NCI-H2227 (cell line): ENCODE results near the gene SMIM24.
"Not testable (repeated sequence)": the region's sequence is repeated elsewhere in the genome, so short reads cannot be mapped to it uniquely, and the experiment has no call there.

Source experiments
- DNase-seq: peaks from one replicate; lab custom pipeline; 2025; ENCODE audit not compliant: unreplicated experiment; lab: John Stamatoyannopoulos, UW

Gene SMIM24

GRCh38 chr19:3480383-3481091 lies at the start of gene SMIM24:
TSS of gene SMIM24 (minus strand) at chr19:3480525. CDS start at chr19:3480463, 62 bp downstream.
- DNase-seq = no peak

- not testable (repeated sequence) for DNase-seq
Measured at GRCh38 chr19:3529299-3529698, 49.0 kb upstream of the SMIM24 start.

DNA sequence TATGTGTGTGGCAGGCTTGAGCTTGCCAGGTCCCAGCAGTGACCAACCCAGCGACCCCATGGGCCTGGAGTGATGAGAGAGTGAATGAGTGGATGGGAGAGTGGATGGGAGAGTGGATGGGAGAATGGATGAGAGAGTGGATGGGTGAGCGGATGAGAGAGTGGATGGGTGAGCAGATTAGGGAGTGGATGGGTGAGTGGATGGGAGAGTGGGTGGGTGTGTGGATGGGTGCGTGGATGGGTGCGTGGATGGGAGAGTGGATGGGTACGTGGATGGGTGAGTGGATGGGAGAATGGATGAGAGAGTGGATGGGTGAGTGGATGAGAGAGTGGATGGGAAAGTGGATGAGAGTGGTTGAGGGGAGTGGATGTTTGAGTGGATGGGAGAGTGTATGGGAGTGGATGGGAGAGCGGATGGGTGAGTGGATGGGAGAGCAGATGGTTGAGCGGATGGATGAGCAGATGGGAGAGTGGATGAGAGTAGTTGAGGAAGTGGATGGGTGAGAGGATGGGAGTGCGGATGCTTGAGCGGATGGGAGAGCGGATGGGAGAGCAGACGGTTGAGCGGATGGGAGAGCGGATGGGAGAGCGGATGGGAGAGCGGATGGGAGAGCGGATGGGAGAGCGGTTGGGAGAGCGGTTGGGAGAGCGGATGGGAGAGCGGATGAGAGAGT lies 48.4 kb upstream of the SMIM24 start:
- no peak for DNase-seq

- no peak for DNase-seq
Measured at GRCh38 chr19:3528080-3528479, 47.8 kb upstream of the SMIM24 start.

DNA sequence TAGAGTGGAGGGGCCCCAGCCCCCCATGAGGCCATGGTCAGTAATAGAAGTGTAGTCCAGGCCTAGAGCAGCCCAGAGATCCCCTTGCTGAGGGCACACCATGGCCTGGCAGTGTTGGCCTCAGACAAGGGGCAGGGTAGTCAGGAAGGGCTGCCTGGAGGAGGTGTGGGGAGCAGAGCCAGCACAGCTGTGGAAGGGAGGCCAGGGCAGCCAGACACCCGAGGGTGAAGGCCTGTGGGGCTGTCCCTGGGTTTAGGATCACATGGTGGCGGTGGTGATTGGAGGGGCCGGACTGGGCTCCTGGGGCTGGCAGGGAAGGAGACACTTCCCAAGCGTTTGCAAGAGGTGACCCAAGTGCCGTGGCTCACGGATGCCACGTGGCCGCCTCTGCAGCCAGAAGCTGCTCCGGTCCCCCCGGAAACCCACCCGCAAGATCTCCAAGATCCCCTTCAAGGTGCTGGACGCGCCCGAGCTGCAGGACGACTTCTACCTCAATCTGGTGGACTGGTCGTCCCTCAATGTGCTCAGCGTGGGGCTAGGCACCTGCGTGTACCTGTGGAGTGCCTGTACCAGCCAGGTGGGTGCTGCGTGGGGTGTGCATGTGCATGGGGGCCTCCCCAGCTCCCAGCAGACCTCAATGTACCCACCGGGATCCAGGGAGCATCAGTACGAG lies 47.0 kb upstream of the SMIM24 start:
- no peak for DNase-seq

- DNase-seq = no peak
Measured at GRCh38 chr19:3526507-3527237, 46.3 kb upstream of the SMIM24 start.

DNA sequence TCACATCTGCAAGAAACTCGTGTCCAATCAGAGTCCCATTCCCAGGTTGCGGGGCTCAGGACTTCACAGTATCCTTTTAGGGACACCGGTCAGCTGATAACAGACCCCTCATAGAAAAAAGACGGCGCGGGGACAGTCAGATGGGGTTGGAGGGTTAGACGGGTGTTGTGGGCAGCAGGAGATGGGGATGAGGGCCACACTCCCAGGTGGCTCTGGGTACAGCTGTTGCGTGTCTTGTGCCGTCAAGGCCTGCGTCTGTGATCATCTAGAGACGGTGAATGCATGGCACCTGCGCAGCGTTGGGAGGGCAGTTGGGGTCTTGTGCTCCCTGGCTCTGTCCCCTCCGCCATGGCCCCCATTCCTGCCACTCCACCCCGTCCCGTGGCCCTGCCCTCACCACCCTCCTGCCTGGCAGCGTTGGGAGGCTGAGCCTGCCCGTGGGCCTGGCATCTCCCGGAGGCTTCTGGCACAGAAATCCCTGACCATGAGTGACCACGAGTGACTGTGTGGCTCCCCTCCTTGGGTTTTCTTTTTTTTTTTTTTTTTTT lies 44.7 kb upstream of the SMIM24 start:
- DNase-seq = no peak

DNA sequence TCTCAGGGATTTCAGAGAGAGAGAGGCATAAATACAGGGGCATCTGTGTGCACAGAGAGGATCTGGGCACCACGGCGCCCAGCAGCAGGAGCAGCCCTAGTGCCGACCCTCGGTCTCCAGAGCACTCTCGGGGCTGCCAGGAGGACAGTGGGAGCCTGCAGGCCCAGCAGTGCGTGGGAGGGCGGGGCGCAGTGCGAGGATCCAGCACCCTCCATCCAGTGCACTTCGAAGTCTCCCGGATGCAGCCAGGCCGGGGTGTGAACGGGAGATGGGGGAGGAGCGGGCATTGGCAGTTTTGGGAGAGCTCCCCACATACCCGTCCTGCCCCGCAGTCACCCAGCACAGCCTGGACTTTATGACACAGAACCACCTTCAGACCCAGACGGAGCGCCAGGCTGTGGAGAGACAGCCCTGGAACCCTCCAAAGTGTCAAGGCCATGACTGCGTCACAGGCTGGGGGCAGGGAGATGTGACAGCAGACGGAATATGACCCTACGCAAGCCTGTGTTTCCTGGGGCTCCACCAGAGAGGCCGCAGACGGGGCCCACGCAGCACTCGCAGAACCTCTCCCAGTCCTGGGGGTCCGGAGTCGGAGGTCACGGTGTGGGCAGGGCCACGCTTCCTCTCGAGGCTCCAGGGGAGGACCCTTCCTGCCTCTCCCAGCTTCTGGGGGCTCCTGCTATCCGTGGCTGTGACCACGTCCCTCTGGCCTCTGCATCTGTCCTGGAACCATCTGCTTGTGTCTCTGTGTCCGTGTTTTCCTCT lies 43.9 kb upstream of the SMIM24 start:
- no peak for DNase-seq

DNA sequence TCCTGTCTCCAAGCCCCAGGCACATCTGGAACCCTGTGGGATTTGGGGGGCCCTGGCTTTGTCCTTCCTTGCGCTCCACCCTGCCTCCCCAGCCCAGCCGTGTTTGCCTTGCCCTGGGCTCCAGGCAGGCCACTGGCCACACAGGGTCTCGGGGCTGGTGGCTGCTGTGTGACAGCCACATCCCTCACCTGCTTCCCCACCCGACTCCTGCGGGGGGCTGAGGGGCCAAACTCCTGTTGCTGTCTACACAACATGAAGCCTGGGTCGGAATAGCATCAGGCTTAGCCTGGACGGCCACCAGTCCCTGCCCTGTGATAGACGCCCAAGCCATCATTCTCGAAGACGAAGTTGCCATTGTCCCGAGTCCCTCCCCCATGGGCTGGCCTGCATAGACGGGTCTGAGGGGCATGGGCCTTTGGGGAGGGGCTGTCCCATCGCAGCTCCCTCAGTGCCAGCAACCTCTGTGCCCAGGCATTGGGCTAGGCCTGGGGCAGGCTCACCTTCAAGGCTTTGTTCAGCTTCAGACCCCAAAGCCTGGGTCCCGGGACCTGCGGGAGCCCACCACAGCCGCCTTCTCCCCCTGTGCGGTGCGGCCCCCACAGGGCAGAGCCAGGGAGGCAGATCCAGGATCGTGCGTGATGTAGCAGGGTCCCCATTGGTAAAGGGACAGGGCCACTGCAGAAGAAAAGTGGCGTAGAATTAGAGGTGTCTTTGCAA lies 43.2 kb upstream of the SMIM24 start:
- no peak for DNase-seq

DNA sequence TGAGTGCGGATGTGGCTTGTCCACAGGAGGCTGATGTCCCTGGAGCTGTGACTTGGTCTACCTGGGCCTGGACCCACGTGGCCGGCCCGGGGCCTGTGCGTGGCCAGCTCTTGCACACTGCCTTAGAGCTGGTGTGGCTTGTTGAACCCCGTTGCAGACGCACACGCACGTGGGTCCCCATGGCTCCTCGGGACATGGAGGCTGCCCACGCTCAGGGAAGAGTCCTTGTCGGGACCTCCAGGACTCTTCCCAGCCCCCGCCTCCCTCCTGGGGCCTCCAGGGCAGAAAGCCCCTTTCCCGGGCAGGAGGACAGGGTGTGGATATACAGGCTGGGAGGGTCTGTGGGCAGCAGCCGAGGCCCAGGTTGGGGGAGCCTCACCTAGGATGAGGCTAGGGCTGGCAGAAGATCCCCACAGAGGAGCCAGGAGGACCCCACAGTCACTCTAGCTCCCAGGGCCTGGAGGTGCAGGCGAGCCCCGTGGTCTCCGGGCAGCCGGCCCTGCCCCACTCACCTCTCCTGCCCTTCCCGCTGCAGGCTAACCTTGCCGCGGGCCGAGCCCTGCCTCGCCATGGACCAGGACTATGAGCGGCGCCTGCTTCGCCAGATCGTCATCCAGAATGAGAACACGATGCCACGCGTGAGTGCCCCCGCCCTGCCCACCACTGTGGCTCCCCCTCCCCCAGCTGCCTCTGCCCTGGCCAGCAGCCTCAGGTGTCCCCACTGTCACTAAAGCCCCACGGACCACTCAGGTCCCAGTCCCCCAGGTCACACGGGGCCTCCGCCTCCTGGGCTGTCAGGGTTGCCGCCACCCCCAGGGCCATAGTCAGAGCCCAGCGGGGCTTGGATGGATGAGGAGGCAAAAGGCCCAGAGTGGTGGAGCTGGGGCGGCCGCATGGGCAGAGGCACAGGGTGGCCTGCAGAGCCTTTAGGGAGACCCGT lies 42.4 kb upstream of the SMIM24 start:
- no peak for DNase-seq

GRCh38 chr19:3521104-3521445 lies 40.8 kb upstream of the SMIM24 start:
- no peak for DNase-seq

DNA sequence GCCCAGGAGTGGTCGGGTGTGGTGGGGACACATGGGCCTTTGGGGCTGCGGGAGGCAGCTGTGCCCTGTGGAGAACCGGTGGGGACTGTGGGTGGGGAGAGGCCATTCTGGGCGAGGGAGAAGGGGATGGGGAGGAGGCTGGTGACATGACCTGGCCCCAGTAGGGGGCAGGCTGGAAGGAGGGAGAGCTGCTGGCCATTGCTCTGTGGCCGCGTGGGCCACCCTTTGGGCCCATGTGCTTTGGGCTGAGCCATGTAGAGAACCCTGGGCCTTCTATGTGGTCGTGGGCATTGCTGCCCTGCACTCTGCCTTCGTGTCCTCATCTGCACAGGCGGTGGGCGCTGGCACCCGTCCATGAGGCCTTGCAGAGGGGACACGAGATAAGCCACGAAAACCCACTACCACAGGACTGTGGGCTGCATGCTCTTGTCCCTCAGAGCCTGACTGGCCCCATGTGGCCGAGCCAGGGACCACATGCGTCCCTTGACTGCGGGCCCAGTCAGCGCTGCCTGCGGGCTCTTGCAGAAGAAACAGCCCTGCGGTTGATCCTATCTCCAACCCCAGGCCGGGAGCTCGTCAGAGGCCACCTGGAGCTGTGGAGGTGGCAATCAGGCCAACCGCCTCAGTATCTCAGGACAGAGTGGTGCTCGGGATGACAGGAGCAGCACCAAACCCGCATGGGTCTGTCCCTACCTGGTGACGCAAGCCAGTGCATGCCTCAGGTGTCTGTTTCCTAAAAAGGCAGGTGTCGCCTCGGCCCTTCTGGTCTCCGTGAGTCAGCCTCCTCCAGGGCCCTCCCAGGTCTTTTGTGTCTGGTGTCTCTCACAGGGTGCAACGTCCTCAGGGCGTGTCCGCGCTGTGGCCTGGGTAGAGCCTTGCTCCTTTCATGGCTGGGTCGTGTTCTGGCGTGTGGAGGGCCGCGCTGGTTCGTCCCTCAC lies 40.1 kb upstream of the SMIM24 start:
- DNase-seq = no peak

DNA sequence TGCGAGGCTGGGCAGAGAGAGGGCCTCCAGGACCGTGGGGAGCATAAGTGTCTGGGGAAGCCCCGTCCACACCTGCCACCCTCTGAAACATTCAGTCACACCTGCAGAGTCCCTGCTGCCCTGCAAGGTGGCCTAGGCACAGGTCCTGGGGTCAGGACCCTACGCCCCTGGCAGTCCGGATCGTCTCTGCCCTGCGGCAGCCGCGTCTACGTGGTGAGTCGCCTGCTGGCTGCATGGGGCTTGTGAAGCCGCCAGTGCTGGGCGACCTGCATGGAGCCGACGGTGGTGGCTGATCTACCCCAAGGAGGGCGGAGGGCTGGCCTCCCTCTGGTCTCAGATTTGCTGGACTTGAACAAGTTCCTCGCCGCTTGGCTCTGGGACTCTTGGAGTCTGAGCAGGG lies 38.8 kb upstream of the SMIM24 start:
- no peak for DNase-seq

- no peak for DNase-seq
Measured at GRCh38 chr19:3518659-3519058, 38.3 kb upstream of the SMIM24 start.

- no peak for DNase-seq
Measured at GRCh38 chr19:3518255-3518654, 37.9 kb upstream of the SMIM24 start.

- DNase-seq = no peak
Measured at GRCh38 chr19:3517638-3518037, 37.3 kb upstream of the SMIM24 start.

DNA sequence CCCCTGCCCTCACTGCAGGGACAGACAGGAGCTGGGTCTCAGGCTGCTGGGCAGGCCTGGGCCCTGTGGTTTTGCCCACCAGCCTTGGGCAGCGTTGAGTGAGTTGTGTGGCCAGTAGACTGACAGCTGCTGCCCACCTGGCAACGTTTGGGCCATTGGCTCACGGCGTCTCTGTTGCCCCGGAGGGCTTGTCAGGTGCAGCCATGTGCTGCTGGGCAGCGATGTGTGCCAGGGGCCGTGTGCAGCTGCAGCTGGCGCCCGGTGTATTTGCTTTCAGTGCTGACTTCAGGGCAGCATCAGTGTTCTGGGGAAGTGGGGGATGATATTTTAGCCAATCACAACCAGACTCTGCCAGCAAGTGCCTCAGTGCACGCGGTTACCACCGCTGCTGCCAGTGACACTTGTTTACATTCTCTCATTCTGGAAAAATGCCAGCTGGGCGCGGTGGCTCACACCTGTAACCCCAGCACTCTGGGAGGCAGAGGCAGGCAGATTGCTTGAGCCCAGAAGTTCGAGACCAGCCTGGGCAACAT lies 36.4 kb upstream of the SMIM24 start:
- DNase-seq = no peak
